Stomach (tissue), 19 donors: Measurements from ENCODE around the gene F11. TPM values are rescaled to one million over a fixed set of nuclear protein-coding genes. Genes with fewer than 3 reads are reported as not detected.

ENCODE experiments used
- DNase-seq, 2 donors: peaks; one replicate each; pipeline versions ENCODE4 v3.0.0 to v3.0.0-alpha.2; 2013 to 2019
- H3K27ac ChIP-seq, 5 donors: fragments of 200-600 bp in 4 of 5; sonication (generic) in 4 of 5; one replicate each; pipeline ENCODE4 v1.5.1; 2013 to 2019; ENCODE audit warnings: mild to moderate bottlenecking in 1 of 5, moderate library complexity in 1 of 5
- H3K27me3 ChIP-seq, 3 donors: fragments of 200-600 bp; sonication (generic); one replicate each; pipeline ENCODE4 v1.5.1; 2017 to 2019; ENCODE audit warnings: mixed run types in 1 of 3
- H3K36me3 ChIP-seq, 4 donors: fragments of 200-600 bp; sonication (generic); 1 replicate in 3 of 4; 2 replicates in 1 of 4; pipeline ENCODE4 v1.5.1; 2016 to 2019
- H3K4me1 ChIP-seq, 4 donors: fragments of 200-600 bp; sonication (generic); one replicate each; pipeline ENCODE4 v1.5.1; 2016 to 2019
- H3K4me3 ChIP-seq, 4 donors: fragments of 200-600 bp; sonication (generic) in 3 of 4; one replicate each; pipeline ENCODE4 v1.5.1; 2016 to 2019; ENCODE audit warnings: mild to moderate bottlenecking in 1 of 4
- H3K9me3 ChIP-seq, 4 donors: fragments of 200-600 bp; sonication (generic); one replicate each; pipeline ENCODE4 v1.5.1; 2016 to 2019
- CTCF ChIP-seq, 7 experiments: fragments of 450-650 bp in 4 of 7; fragments of 200-600 bp in 3 of 7; sonication (generic) in 3 of 7; IDR thresholded peaks; one replicate each; pipeline ENCODE4 v1.5.1; 2016 to 2019; ENCODE audit warnings: antibody characterized with exemption in 7 of 7, control low read depth in 2 of 7, mild to moderate bottlenecking in 1 of 7
- EP300 ChIP-seq: sonication (generic); formaldehyde crosslinking; IDR thresholded peaks from one replicate; pipeline ENCODE4 v1.6.1; 2017; ENCODE audit warnings: antibody characterized with exemption
- POLR2A ChIP-seq, 4 donors: fragments of 450-650 bp; IDR thresholded peaks; one replicate each; pipeline ENCODE4 v1.6.1; 2016; ENCODE audit warnings: antibody characterized with exemption in 4 of 4, control low read depth in 2 of 4, mild to moderate bottlenecking in 1 of 4, moderate library complexity in 1 of 4
- POLR2AphosphoS5 ChIP-seq, 3 donors: sonication (generic); formaldehyde crosslinking; IDR thresholded peaks; one replicate each; pipeline ENCODE4 v1.6.1; 2016; ENCODE audit warnings: antibody characterized with exemption in 3 of 3
- WGBS, 5 donors: extraction: QIAGEN DNeasy Blood & Tissue Kit in 3 of 5; methylation state at CpG; one replicate each; pipeline versions ENCODE4 v1.1.5 to v1.1.7; 2013 to 2018; 5-methylcytosine and 5-hydroxymethylcytosine counted together
- intact Hi-C: fragments of 100-400 bp; cut with DNase I; formaldehyde crosslinking; loops from one replicate; pipeline ENCODE4 v1.15.1; 2023; ENCODE audit warnings: low total_unique reads
- long read RNA-seq, 10 donors: transcript quantifications; one replicate each; lab custom pipeline, GENCODE V29; 2026
- polyA plus RNA-seq, 3 donors: library from polyadenylated mRNA; stranded (reverse); fragments of 200-250 nt; gene quantifications; one replicate each; pipeline ENCODE4 v1.2.3, GENCODE V29; 2013
- total RNA-seq, 5 donors: library from RNA; depleted of rRNA; stranded (reverse); fragments of >200 nt; gene quantifications; one replicate each; pipeline versions ENCODE4 v1.1.0 to v1.2.3, GENCODE V29; 2014 to 2016
- donor health status: healthy with polysubstance abuse.
- donor health status: Bipolar disorder and iron deficiency.
- donor health status: healthy.

The F11 gene
- total RNA-seq (not detected), polyA plus RNA-seq (under 1 TPM in 1 of 3 donors, not detected in 2; 0.18 TPM)
- long read RNA-seq, donor 1: 0 reads
- long read RNA-seq, donor 2: 0 reads
- long read RNA-seq, donor 3: 0 reads
- long read RNA-seq, donor 4: 0 reads
- long read RNA-seq, donor 5: 0 reads
- long read RNA-seq, donor 6: 0 reads
- long read RNA-seq, donor 7: 0 reads
- long read RNA-seq, donor 8: 0 reads
- long read RNA-seq, donor 9: 0 reads
- long read RNA-seq, donor 10: 0 reads

DNA sequence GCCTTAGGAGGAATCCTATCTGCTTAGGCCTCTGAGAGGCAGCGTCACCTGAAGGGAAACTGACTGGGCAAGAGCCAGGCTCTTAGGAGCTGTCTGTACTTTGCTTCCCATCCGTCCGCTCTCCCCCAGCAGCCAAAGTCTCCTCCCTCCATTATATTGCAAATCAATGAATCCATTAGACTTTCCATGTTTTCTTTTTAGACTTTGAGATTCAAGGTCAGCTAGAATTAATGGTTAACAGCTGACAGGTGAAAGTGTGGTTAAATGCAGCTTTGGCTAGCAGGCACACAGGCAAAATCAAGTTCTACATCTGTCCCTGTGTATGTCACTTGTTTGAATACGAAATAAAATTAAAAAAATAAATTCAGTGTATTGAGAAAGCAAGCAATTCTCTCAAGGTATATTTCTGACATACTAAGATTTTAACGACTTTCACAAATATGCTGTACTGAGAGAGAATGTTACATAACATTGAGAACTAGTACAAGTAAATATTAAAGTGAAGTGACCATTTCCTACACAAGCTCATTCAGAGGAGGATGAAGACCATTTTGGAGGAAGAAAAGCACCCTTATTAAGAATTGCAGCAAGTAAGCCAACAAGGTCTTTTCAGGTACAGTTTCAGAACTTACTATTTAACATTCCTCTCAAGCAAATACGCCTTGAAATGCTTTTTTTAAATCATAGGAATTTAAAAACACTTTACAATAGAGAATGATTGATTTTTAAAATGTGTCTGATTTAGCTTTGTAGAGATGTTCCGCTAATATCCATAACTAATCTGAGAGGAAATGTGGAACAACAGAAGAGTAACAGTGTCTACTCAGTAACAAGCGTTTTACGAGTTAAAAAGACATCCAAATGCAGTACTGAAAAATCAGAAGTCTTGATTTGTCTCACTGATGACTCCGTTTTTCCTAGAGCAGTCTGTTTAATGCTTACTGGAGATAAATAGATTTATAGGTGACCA lies at the start of gene F11:
Gene F11, plus strand, starts transcription at position 507 of the 970 bp plus-strand sequence. CDS start 948 bp downstream, outside the sequence.
- WGBS, 5 donors: 51 to 61% (median 56%) methylated on average over 10 of the region's 10 CpGs
- DNase-seq: peak in 1 of 2 donors; percentile 48

GRCh38 chr4:186216465-186217024 lies 49.4 kb upstream of the F11 start:
- TF ChIP-seq POLR2A (IDR thresholded peaks at IDR 0.05) (no peak), CTCF (IDR thresholded peaks at IDR 0.05) (no peak), EP300 (no peak), POLR2AphosphoS5 (IDR thresholded peaks at IDR 0.05) (no peak)
- no peaks in the 10 kb centered on the region for H3K4me1 ChIP-seq
- WGBS, 5 donors: 63 to 71% (median 68%) methylated on average over 8 of the region's 8 CpGs
- no peak overlapping the region for H3K4me3 ChIP-seq
- H3K9me3 ChIP-seq: no peaks in the 10 kb centered on the region
- intact Hi-C loops: no loop called here
- H3K27me3 ChIP-seq: no peaks in the 10 kb centered on the region
- peaks cover 0 to 5% (median 0%) of the 10 kb centered on the region in 4 donors for H3K36me3 ChIP-seq
- DNase-seq: no peak
- no peak overlapping the region for H3K27ac ChIP-seq

More for the DNA sequence above, at the start of gene F11:
- H3K9me3 ChIP-seq: no peaks in the 10 kb centered on the region
- no peaks in the 10 kb centered on the region for H3K36me3 ChIP-seq
- no peaks in the 10 kb centered on the region for H3K27me3 ChIP-seq
- TF ChIP-seq POLR2AphosphoS5 (IDR thresholded peaks at IDR 0.05): no peak
- no peak for TF ChIP-seq POLR2A (IDR thresholded peaks at IDR 0.05)
- no peak within 1 kb of the TSS for H3K27ac ChIP-seq
- peaks cover 0 to 10% (median 0%) of the 10 kb centered on the region in 4 donors for H3K4me1 ChIP-seq
- intact Hi-C loops: no loop called here
- H3K4me3 ChIP-seq: no peak within 1 kb of the TSS

GRCh38 chr4:186217733-186218293 lies 48.2 kb upstream of the F11 start:
- Histone ChIP-seq H3K27ac (no peak overlapping the region), H3K36me3 (no peaks in the 10 kb centered on the region), H3K4me1 (no peaks in the 10 kb centered on the region), H3K9me3 (no peaks in the 10 kb centered on the region), H3K4me3 (no peak overlapping the region), H3K27me3 (no peaks in the 10 kb centered on the region)
- 37 to 67% (median 47%) methylated on average over 1 of the region's 1 CpG for WGBS, 5 donors
- intact Hi-C loops: no loop called here
- DNase-seq: no peak
- TF ChIP-seq POLR2AphosphoS5 (IDR thresholded peaks at IDR 0.05) (no peak), CTCF (IDR thresholded peaks at IDR 0.05) (no peak), POLR2A (IDR thresholded peaks at IDR 0.05) (no peak), EP300 (no peak)

DNA sequence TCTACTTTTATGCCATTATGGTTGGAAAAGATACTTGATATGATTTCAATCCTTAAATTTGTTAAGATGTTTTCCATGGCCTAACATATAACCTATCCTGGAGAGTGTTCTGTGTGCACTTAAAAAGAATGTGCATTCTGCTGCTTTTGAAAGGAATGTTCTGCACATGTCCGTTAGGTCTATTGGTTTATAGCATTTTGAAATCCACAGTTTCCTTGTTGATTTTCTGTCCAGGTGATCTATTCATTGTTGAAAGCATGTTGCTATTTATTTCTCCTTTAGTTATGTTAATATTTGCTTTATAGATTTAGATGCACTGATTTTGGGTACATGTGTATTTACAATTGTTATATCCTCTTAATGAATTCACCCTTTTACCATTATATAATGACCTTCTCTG lies 44.4 kb upstream of the F11 start:
- Histone ChIP-seq H3K36me3 (no peaks in the 10 kb centered on the region), H3K9me3 (peaks cover 0 to 29% (median 16%) of the 10 kb centered on the region in 4 donors), H3K4me3 (no peak overlapping the region), H3K4me1 (no peaks in the 10 kb centered on the region), H3K27ac (no peak overlapping the region), H3K27me3 (no peaks in the 10 kb centered on the region)
- intact Hi-C loops: no loop called here
- TF ChIP-seq POLR2A (IDR thresholded peaks at IDR 0.05) (no peak), POLR2AphosphoS5 (IDR thresholded peaks at IDR 0.05) (no peak), EP300 (no peak), CTCF (IDR thresholded peaks at IDR 0.05) (no peak)
- DNase-seq: no peak
- WGBS, 5 donors: 77 to 100% (median 82%) methylated on average over 1 of the region's 1 CpG
